Mucosa of stomach (tissue), 1 donor: ENCODE results near the gene CENPX.

Experiments
- H3K27me3 ChIP-seq: one replicate; pipeline ENCODE4 v1.7.0; 2013; ENCODE audit warnings: mild to moderate bottlenecking, low read length; ENCODE audit not compliant: control insufficient read depth, insufficient read depth
- H3K36me3 ChIP-seq: one replicate; pipeline ENCODE4 v1.7.0; 2013; ENCODE audit warnings: low read length; ENCODE audit not compliant: control insufficient read depth, insufficient read depth
- H3K4me1 ChIP-seq: one replicate; pipeline ENCODE4 v1.7.0; 2013; ENCODE audit warnings: mild to moderate bottlenecking, low read length; ENCODE audit not compliant: control insufficient read depth, insufficient read depth
- H3K4me3 ChIP-seq: one replicate; pipeline ENCODE4 v1.7.0; 2013; ENCODE audit warnings: low read length
- H3K9ac ChIP-seq: one replicate; pipeline ENCODE4 v1.7.0; 2013; ENCODE audit warnings: mild to moderate bottlenecking, low read length, moderate library complexity
- H3K9me3 ChIP-seq: one replicate; pipeline ENCODE4 v1.7.0; 2013; ENCODE audit warnings: mild to moderate bottlenecking, low read length, moderate library complexity; ENCODE audit not compliant: control insufficient read depth
- donor health status: Pancreatic carcinoma.

CENPX gene

DNA sequence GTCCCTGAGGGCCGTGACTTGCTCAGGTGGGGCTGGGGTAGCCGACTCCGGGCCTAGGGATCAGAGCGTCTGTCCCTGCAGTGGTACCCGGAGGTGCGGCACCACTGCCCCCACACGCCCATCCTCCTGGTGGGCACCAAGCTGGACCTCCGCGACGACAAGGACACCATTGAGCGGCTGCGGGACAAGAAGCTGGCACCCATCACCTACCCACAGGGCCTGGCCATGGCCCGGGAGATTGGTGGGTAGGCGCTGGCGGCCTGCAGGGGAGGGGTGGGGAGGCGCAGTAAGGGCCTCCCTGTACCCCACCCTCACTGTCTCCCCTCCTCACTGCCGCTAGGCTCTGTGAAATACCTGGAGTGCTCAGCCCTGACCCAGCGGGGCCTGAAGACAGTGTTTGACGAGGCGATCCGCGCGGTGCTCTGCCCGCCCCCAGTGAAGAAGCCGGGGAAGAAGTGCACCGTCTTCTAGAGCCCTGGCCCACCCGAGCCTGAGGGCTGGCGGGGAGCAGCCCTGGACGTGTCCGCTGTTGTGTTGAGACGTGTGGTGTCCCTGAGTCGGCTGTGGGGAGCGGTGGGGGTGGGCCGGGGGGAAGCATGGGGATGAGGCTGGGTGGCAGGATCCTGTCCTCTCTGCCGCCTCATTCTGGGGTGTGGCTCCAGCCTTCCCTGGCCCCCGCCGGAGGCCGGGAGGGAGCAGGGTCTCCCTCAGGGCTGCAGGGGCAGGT, 10.8 kb upstream of the CENPX start:
- Histone ChIP-seq H3K4me1 (peaks cover 27% of the 10 kb centered on the region), H3K4me3 (no peak overlapping the region), H3K27me3 (no peaks in the 10 kb centered on the region), H3K9me3 (no peaks in the 10 kb centered on the region), H3K9ac (peak overlapping the region; percentile 7), H3K36me3 (no peaks in the 10 kb centered on the region)

DNA sequence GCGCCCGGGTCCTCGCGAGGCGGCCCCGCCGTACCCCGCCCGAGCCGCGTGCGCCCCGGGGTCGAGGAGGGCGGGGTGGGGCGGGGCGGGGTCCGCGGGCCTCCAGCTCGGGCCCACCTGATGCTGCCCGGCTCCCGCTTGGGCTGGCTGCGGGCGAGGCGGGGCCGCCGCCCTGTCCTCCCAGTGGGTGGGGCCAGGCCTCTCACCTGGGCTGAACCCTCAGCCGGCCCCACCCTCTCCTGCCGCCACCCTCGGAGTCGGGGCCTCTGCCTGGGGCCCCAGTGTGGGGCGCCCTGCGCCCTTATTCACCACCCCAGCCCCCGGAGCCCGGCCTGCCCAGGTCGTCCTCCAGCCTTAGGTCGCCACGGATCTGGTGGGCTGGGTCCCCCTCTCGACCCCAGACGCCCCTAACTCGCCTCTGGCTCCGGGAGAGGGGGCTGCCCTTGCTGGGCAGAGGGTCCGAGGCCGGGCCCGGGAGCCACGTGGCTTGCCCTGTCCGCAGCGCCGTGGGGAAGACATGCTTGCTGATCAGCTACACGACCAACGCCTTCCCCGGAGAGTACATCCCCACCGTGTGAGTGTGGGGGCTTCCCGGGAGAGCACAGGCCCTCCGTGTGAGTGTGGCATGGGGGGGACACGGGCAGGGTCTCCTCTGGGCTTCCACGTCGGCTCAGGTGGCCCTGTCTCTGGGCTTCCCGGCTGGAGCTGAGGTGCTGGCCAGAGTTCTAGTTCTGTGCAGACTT, 9.4 kb upstream of the CENPX start:
- Histone ChIP-seq H3K9ac (peak overlapping the region; percentile 28), H3K4me3 (no peak overlapping the region), H3K4me1 (peaks cover 27% of the 10 kb centered on the region), H3K36me3 (no peaks in the 10 kb centered on the region), H3K9me3 (no peaks in the 10 kb centered on the region), H3K27me3 (no peaks in the 10 kb centered on the region)

DNA sequence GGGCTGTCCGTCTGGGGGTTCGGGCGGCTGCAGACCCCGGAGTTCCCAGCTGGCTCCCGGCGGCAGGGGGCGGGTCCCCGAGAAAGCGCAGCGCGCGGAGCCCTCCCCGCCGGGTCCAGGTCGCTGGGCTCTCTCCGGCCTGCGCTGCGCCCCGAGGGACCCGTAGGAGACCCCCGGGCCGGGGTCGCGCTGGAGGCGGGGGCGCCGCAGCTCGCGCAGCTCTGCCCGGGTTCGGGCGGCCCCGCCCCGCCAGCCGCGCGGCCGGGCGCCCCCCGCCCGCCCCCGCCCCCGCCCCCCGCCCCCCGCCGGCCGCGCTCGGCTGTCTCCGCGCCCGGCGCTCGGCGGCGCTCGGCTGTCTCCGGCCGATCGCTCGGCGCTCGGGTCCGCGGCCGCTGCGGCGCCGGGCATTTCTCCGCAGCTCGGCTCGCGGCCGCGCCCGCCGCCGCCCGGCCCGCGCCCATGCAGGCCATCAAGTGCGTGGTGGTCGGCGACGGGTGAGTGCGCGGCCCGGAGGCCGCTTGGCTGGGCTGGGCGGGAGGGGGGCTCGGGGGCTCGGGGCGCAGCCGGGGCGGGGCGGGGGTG, 8.7 kb upstream of the CENPX start, which contains the start of gene RAC3:
RAC3 (plus strand) TSS at position 376 of the 582 bp plus-strand sequence; CDS start at position 460, 84 bp downstream.
- H3K36me3 ChIP-seq, result no peaks in the 10 kb centered on the region
- H3K9me3 ChIP-seq, result no peaks in the 10 kb centered on the region
- H3K27me3 ChIP-seq, result no peaks in the 10 kb centered on the region
- H3K4me3 ChIP-seq, result peak within 1 kb of the TSS; percentile 25
- peaks cover 21% of the 10 kb centered on the region for H3K4me1 ChIP-seq
- H3K9ac ChIP-seq, result peak within 1 kb of the TSS; percentile 28

DNA sequence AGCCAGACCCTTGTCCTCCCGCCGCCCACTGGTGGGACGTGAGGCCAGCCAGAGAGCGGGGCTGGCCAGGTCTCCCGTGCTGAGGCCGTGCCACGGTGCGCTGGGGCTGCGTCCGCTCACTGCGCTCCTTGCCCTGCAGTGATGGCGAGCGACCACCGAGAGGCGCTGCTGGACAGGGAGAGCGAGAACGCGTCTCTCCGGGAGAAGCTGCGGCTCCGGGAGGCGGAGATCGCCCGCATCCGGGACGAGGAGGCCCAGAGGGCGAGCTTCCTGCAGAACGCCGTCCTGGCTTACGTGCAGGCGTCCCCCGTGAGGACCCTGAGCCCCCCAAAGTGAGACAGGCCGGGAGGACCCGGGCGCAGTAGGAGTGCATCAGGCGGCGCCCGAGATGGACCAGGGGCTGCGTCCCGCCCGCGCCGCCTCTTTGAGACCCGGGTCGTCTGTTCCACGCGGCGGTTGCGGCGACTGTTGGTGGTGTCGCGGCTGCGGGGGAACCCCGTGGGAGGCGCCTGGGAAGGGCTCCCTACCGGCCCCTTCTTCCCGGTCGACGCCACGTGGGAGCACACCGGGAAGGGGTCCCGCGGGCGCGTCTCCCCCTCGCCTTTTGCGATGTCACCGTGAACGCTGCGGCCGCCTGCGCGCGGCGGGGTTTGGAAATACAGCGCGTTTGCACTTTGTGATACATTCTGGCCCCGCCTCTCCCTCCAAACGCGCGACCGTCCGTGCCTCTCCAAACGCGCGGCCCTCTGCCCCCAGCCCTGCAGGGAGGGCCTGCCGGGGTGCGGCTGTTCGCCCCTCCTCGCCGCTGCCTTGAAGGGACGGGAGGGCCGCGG, 8.0 kb upstream of the CENPX start:
- H3K9me3 ChIP-seq, result no peaks in the 10 kb centered on the region
- H3K9ac ChIP-seq, result no peak overlapping the region
- no peaks in the 10 kb centered on the region for H3K36me3 ChIP-seq
- peaks cover 14% of the 10 kb centered on the region for H3K4me1 ChIP-seq
- peak overlapping the region; percentile 25 for H3K4me3 ChIP-seq
- no peaks in the 10 kb centered on the region for H3K27me3 ChIP-seq

DNA sequence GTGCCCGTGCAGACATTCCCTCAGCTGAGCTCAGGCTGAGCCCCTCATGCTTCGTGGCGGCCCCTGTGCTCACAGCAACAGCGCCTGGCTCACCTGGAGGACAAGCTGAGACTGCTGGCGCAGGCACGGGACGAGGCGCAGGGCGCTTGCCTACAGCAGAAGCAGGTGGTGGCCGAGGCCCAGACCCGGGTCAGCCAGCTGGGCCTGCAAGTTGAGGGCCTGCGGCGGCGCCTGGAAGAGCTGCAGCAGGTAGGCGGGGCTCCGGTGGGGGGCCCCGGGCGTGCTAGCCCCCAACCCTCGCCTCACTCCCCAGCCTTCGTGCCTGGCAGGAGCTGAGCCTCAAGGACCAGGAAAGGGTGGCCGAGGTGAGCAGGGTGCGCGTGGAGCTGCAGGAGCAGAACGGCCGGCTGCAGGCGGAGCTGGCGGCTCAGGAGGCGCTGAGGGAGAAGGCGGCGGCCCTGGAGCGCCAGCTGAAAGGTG, 7.4 kb upstream of the CENPX start:
- no peak overlapping the region for H3K4me3 ChIP-seq
- no peak overlapping the region for H3K9ac ChIP-seq

DNA sequence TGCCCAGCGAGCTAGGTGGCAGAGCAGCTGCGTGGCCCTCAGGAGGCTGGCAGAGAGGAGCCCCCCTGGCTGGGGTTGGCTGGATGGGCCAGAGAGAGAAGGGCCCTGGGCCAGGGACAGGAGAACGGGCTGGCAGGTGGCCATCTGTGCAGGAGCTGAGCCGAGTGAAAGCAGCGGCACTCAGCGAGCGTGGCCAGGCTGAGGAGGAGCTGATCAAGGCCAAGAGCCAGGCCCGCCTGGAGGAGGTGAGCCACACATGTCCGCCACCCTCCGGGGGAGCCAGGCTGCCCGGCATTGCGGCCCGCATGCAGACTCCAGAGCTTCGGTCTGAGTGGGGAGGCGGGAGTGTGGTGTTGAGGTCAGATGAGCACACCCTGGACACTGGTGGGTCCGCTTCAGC, 6.7 kb upstream of the CENPX start:
- no peaks in the 10 kb centered on the region for H3K9me3 ChIP-seq
- peaks cover 16% of the 10 kb centered on the region for H3K4me1 ChIP-seq
- H3K27me3 ChIP-seq, result no peaks in the 10 kb centered on the region
- no peak overlapping the region for H3K4me3 ChIP-seq
- no peaks in the 10 kb centered on the region for H3K36me3 ChIP-seq
- no peak overlapping the region for H3K9ac ChIP-seq

More for the DNA sequence above, 7.4 kb upstream of the CENPX start:
- Histone ChIP-seq H3K9me3 (no peaks in the 10 kb centered on the region), H3K36me3 (no peaks in the 10 kb centered on the region), H3K27me3 (no peaks in the 10 kb centered on the region), H3K4me1 (peaks cover 14% of the 10 kb centered on the region)

DNA sequence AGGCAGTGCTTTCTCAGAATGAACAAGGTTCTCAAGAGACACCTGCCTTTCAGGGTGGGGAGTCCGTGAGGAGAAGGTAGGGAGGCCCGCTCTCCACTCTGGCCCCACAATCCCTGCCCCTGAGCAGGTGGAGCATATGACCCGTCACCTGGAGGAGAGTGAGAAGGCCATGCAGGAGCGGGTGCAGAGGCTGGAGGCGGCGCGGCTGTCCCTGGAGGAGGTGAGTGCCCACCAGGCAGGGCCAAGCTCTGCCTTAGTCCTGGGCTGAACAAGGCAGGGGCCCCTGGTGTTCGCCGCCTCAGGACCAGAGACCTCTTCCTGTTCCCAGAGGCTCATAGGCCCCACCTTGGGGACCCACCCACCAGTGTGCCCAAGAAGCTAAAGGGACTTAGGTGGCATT, 6.3 kb upstream of the CENPX start:
- no peaks in the 10 kb centered on the region for H3K9me3 ChIP-seq
- H3K27me3 ChIP-seq, result no peaks in the 10 kb centered on the region
- H3K9ac ChIP-seq, result no peak overlapping the region

DNA sequence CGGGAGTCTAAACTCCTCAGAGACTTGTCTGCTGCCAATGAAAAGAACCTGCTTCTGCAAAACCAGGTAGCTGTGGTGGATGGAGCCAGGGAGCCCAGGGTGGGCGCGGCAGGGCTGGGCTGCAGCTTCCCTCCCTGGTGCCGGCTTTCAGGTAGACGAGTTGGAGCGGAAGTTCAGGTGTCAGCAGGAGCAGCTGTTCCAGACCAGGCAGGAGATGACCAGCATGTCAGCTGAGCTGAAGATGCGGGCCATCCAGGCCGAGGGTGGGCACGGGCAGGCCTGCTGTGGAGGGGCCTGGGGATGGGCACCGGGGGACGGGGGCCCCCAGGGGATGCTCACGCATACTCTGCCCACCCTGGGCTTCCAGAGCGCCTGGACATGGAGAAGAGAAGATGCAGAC, 5.6 kb upstream of the CENPX start:
- H3K27me3 ChIP-seq, result no peaks in the 10 kb centered on the region
- H3K36me3 ChIP-seq, result no peaks in the 10 kb centered on the region
- no peak overlapping the region for H3K9ac ChIP-seq
- H3K4me1 ChIP-seq, result peaks cover 23% of the 10 kb centered on the region
- H3K9me3 ChIP-seq, result no peaks in the 10 kb centered on the region
- H3K4me3 ChIP-seq, result no peak overlapping the region

More for the DNA sequence above, 6.3 kb upstream of the CENPX start:
- peaks cover 20% of the 10 kb centered on the region for H3K4me1 ChIP-seq
- no peaks in the 10 kb centered on the region for H3K36me3 ChIP-seq
- no peak overlapping the region for H3K4me3 ChIP-seq

DNA sequence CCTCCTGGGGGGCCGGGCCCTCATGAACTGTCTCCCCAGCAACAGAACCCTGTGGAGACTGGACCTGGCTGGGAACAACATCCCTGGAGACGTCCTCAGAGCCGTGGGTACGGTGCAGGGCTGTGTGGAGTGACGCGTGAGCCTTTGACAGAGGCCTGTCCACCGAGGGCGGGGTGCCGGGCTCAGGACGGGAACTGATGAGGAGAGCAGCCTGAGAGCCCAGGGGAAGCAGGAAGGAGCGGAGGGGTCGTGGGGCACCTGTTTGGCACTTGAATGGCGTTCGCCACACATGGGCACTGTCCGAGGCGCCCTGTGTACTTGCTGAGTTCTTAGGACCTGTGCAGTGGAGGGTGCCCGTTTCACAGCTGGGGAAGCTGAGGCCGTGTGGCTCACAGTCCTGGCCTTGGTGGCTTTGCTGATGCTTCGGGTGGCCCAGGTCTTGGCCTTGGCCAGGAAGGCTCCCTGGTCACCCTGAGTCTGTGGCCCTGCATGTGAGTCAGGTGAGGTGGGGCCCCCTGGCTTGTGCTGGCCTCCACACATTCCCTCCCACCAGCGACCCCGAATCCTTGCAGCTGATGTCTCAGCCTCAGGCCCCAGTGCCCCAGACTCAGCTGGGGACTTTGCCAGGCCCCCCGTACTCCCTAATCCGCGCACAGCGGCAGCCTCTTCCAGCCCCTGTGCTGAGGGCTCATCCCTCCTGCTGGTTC, 2.9 kb upstream of the CENPX start:
- Histone ChIP-seq H3K36me3 (no peaks in the 10 kb centered on the region), H3K4me1 (peaks cover 33% of the 10 kb centered on the region), H3K27me3 (no peaks in the 10 kb centered on the region), H3K4me3 (no peak overlapping the region), H3K9me3 (no peaks in the 10 kb centered on the region), H3K9ac (no peak overlapping the region)

DNA sequence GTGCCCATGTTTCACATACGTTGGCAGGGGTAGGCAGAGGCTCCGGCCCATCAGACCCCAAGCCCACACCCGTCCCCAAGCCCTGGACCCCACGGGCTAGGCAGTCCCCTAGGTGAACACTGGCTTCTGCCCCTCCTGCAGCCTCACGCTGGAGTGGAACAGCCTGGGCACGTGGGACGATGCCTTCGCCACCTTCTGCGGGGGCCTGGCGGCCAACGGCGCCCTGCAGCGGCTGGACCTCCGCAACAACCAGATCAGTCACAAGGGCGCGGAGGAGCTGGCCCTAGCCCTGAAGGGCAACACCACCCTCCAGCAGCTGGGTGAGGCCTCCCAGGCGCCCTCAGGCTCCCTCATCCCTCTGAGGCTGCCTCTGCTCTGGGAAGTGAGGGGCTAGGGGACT, 2.2 kb upstream of the CENPX start:
- H3K4me1 ChIP-seq, result peaks cover 34% of the 10 kb centered on the region
- no peaks in the 10 kb centered on the region for H3K27me3 ChIP-seq
- no peaks in the 10 kb centered on the region for H3K36me3 ChIP-seq
- no peaks in the 10 kb centered on the region for H3K9me3 ChIP-seq
- no peak overlapping the region for H3K9ac ChIP-seq
- no peak overlapping the region for H3K4me3 ChIP-seq
